ENCODE results near the gene DYSF.

DNA sequence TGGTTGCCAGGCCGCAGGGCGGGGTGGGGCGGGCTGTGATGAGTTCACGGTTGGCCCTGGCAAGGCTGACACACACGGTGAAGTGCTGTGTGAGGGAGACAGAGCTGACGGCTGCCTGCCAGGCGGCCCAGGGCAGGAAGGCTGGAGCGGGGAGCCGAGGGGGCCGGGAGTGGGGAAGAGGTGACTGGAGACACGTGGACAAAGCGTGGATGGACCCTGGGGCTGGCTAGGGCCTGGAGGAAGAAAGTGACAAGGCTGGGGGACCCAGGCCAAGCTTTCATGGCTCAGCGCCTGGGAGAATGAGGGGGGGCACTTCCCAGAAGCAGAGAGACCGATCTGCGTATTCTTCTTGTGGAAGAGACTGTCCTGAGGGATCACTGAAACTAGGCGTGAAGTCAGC lies 123.2 kb downstream of the DYSF start:
- TF ChIP-seq, protein P1, sequence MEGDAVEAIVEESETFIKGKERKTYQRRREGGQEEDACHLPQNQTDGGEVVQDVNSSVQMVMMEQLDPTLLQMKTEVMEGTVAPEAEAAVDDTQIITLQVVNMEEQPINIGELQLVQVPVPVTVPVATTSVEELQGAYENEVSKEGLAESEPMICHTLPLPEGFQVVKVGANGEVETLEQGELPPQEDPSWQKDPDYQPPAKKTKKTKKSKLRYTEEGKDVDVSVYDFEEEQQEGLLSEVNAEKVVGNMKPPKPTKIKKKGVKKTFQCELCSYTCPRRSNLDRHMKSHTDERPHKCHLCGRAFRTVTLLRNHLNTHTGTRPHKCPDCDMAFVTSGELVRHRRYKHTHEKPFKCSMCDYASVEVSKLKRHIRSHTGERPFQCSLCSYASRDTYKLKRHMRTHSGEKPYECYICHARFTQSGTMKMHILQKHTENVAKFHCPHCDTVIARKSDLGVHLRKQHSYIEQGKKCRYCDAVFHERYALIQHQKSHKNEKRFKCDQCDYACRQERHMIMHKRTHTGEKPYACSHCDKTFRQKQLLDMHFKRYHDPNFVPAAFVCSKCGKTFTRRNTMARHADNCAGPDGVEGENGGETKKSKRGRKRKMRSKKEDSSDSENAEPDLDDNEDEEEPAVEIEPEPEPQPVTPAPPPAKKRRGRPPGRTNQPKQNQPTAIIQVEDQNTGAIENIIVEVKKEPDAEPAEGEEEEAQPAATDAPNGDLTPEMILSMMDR (IDR thresholded peaks at IDR 0.05; ENCODE audit: low read length), result no peak
- no peak for TF ChIP-seq EZH2 (optimal IDR thresholded peaks at IDR 0.05; ENCODE audit: low read depth, low read length)
